AG09319 (cell line): Measurements from ENCODE around the gene TMEM126B.
"Not testable (repeated sequence)": the region's sequence is repeated elsewhere in the genome, so short reads cannot be mapped to it uniquely, and the experiment has no call there.

Experiments used
- DNase-seq: peaks from one replicate; pipeline ENCODE4 v3.0.0-alpha.2; 2010; ENCODE audit warnings: low read depth; ENCODE audit errors: extremely low read depth
- CTCF ChIP-seq: IDR thresholded peaks from 2 replicates; pipeline ENCODE4 v1.5.1; 2011; ENCODE audit warnings: low read depth, mild to moderate bottlenecking, inconsistent platforms, low read length, moderate library complexity

The TMEM126B gene

GRCh38 chr11:85664615-85665481 is 36.5 kb downstream of the TMEM126B start, which contains the start of gene CREBZF:
Gene CREBZF, minus strand, starts transcription at chr11:85665129. Its CDS starts 254 bp downstream, at chr11:85664875.
- DNase-seq: peak; percentile 88

GRCh38 chr11:85665733-85666132 is 37.3 kb downstream of the TMEM126B start:
- no peak for DNase-seq
- TF ChIP-seq CTCF: no peak

More at GRCh38 chr11:85664615-85665481, 36.5 kb downstream of the TMEM126B start, which contains the start of gene CREBZF:
- TF ChIP-seq CTCF: no peak; the same call in 1 of the 2 replicates

GRCh38 chr11:85666687-85667086 is 38.3 kb downstream of the TMEM126B start:
- no peak for TF ChIP-seq CTCF
- DNase-seq: no peak

- no peak for TF ChIP-seq CTCF
These were observed 39.8 kb downstream of the TMEM126B start for GRCh38 chr11:85668157-85668556.

GRCh38 chr11:85670949-85671663 is 42.7 kb downstream of the TMEM126B start:
- not testable (repeated sequence) for DNase-seq

More at GRCh38 chr11:85668157-85668556, 39.8 kb downstream of the TMEM126B start:
- no peak for DNase-seq

GRCh38 chr11:85672105-85672902 is 43.9 kb downstream of the TMEM126B start:
- no peak for TF ChIP-seq CTCF

GRCh38 chr11:85673393-85673792 is 45.0 kb downstream of the TMEM126B start:
- TF ChIP-seq CTCF: no peak
- DNase-seq: no peak

More at GRCh38 chr11:85672105-85672902, 43.9 kb downstream of the TMEM126B start:
- DNase-seq: no peak
